ENCODE results near the gene MRPL52.

DNA sequence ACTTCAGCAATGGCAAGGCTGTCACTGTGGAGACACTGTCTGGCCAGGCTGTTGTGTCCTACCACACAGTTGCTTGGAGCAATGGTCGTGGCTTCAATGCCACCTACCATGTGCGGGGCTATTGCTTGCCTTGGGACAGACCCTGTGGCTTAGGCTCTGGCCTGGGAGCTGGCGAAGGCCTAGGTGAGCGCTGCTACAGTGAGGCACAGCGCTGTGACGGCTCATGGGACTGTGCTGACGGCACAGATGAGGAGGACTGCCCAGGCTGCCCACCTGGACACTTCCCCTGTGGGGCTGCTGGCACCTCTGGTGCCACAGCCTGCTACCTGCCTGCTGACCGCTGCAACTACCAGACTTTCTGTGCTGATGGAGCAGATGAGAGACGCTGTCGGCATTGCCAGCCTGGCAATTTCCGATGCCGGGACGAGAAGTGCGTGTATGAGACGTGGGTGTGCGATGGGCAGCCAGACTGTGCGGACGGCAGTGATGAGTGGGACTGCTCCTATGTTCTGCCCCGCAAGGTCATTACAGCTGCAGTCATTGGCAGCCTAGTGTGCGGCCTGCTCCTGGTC is 46.1 kb downstream of the MRPL52 start:
- no peak for TF ChIP-seq POLR2AphosphoS5 (IDR thresholded peaks at IDR 0.05)
- TF ChIP-seq, protein P1, sequence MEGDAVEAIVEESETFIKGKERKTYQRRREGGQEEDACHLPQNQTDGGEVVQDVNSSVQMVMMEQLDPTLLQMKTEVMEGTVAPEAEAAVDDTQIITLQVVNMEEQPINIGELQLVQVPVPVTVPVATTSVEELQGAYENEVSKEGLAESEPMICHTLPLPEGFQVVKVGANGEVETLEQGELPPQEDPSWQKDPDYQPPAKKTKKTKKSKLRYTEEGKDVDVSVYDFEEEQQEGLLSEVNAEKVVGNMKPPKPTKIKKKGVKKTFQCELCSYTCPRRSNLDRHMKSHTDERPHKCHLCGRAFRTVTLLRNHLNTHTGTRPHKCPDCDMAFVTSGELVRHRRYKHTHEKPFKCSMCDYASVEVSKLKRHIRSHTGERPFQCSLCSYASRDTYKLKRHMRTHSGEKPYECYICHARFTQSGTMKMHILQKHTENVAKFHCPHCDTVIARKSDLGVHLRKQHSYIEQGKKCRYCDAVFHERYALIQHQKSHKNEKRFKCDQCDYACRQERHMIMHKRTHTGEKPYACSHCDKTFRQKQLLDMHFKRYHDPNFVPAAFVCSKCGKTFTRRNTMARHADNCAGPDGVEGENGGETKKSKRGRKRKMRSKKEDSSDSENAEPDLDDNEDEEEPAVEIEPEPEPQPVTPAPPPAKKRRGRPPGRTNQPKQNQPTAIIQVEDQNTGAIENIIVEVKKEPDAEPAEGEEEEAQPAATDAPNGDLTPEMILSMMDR (IDR thresholded peaks at IDR 0.05), result no peak
- no peak for TF ChIP-seq POLR2A (IDR thresholded peaks at IDR 0.05)
